Neutrophil (primary cell): ENCODE data around the gene BMP2K.

Experiments used
- H3K27ac ChIP-seq: fragments of 200-600 bp; sonication (generic); 2 replicates; pipeline ENCODE4 v1.5.1; 2016; ENCODE audit warnings: mild to moderate bottlenecking, moderate library complexity
- H3K27me3 ChIP-seq: fragments of 200-600 bp; sonication (generic); 2 replicates; pipeline ENCODE4 v1.6.0; 2016; ENCODE audit warnings: mild to moderate bottlenecking
- H3K36me3 ChIP-seq: fragments of 200-600 bp; sonication (generic); 2 replicates; pipeline ENCODE4 v1.5.1; 2017
- H3K4me1 ChIP-seq, 2 experiments: fragments of 200-600 bp in 1 of 2; sonication (generic) in 1 of 2; 1 replicate in 1 of 2; 2 replicates in 1 of 2; pipeline versions ENCODE4 v1.5.1 to v1.6.1; 2013 to 2016; ENCODE audit warnings: low read depth in 1 of 2, low read length in 1 of 2, mild to moderate bottlenecking in 1 of 2, moderate library complexity in 1 of 2; ENCODE audit not compliant: control insufficient read depth in 1 of 2, insufficient read depth in 1 of 2
- H3K4me3 ChIP-seq, 2 experiments: fragments of 200-600 bp in 1 of 2; sonication (generic) in 1 of 2; 1 replicate in 1 of 2; 2 replicates in 1 of 2; pipeline ENCODE4 v1.5.1; 2013 to 2016; ENCODE audit warnings: low read depth in 1 of 2, low read length in 1 of 2, mild to moderate bottlenecking in 1 of 2, moderate library complexity in 1 of 2
- H3K9me3 ChIP-seq: fragments of 200-600 bp; sonication (generic); 2 replicates; pipeline ENCODE4 v1.5.1; 2016
- TF ChIP-seq, protein P1 (sequence below): fragments of 200-600 bp; sonication (generic); IDR thresholded peaks from 2 replicates; pipeline ENCODE4 v1.5.1; 2016; ENCODE audit warnings: antibody characterized with exemption

BMP2K gene

GRCh38 chr4:78845472-78845871, 69.3 kb downstream of the BMP2K start:
- TF ChIP-seq, protein P1, sequence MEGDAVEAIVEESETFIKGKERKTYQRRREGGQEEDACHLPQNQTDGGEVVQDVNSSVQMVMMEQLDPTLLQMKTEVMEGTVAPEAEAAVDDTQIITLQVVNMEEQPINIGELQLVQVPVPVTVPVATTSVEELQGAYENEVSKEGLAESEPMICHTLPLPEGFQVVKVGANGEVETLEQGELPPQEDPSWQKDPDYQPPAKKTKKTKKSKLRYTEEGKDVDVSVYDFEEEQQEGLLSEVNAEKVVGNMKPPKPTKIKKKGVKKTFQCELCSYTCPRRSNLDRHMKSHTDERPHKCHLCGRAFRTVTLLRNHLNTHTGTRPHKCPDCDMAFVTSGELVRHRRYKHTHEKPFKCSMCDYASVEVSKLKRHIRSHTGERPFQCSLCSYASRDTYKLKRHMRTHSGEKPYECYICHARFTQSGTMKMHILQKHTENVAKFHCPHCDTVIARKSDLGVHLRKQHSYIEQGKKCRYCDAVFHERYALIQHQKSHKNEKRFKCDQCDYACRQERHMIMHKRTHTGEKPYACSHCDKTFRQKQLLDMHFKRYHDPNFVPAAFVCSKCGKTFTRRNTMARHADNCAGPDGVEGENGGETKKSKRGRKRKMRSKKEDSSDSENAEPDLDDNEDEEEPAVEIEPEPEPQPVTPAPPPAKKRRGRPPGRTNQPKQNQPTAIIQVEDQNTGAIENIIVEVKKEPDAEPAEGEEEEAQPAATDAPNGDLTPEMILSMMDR = no peak
- H3K27me3 ChIP-seq = no peaks in the 10 kb centered on the region
- H3K9me3 ChIP-seq = no peaks in the 10 kb centered on the region
- H3K4me3 ChIP-seq = no peak overlapping the region
- peaks cover 16% of the 10 kb centered on the region in 2 experiments for H3K4me1 ChIP-seq
- peak overlapping the region; percentile 61 for H3K27ac ChIP-seq
- H3K36me3 ChIP-seq = peaks cover 4% of the 10 kb centered on the region

DNA sequence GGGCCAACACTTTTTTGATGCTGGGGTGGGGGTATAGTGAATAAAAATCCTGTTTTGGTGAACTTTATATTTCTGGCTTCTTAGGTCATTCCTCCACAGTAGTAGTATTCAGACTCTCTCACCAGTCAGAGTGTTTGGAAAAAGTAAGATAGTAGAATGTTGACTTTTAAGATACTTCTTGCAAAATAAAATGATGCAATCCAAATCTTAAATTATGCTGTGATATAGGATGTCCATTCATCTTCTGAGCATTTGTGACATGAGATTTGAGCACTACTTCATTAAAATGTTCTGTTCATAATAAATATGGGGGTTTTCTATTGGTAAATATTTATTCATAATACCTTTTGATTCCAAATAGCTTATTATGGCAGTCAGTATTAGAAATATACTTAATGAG, 70.1 kb downstream of the BMP2K start:
- Histone ChIP-seq H3K27ac (peak overlapping the region; percentile 61), H3K27me3 (no peaks in the 10 kb centered on the region)
- TF ChIP-seq, protein P1 = no peak

GRCh38 chr4:78862314-78862737, 86.2 kb downstream of the BMP2K start:
- peaks cover 47% of the 10 kb centered on the region for H3K36me3 ChIP-seq
- H3K4me1 ChIP-seq = no peaks in the 10 kb centered on the region
- no peaks in the 10 kb centered on the region for H3K27me3 ChIP-seq
- H3K9me3 ChIP-seq = no peaks in the 10 kb centered on the region
- H3K27ac ChIP-seq = no peak overlapping the region
- TF ChIP-seq, protein P1 = no peak
- H3K4me3 ChIP-seq = no peak overlapping the region

More for the DNA sequence above, 70.1 kb downstream of the BMP2K start:
- H3K4me3 ChIP-seq = no peak overlapping the region
- peaks cover 16% of the 10 kb centered on the region in 2 experiments for H3K4me1 ChIP-seq
- H3K9me3 ChIP-seq = no peaks in the 10 kb centered on the region
- H3K36me3 ChIP-seq = peaks cover 6% of the 10 kb centered on the region

DNA sequence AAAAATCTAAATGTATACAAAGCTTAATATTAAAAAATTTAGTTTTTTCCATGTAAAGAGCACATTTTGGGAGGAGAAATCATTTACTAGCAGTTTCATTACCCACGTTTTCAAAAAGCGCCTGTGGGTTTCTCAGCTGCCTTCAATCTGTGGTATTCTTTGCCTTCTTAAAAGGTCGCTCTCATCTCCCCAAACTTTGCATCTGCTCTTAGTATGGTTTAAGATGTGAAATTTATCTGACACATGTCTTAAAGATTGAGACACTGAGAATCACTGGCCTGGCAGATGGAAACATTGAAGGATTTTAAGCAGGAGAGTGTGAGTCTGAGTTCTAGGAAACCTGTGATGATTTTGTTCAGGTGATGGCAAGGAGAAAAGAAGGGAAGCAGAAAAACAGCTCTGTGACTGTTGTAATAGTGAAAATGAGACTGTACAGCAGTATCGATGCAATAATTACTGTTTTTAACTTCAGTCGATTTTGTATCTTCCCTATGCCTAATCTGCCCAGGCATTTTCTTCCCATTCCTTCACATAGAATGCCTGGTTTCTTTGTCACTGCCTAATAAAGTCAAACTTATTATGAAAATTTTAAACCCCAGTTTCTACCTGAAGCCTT, 87.2 kb downstream of the BMP2K start:
- Histone ChIP-seq H3K36me3 (peaks cover 57% of the 10 kb centered on the region), H3K4me3 (no peak overlapping the region), H3K4me1 (no peaks in the 10 kb centered on the region), H3K27me3 (no peaks in the 10 kb centered on the region), H3K27ac (peak overlapping the region; percentile 30), H3K9me3 (no peaks in the 10 kb centered on the region)
- TF ChIP-seq, protein P1 = no peak

DNA sequence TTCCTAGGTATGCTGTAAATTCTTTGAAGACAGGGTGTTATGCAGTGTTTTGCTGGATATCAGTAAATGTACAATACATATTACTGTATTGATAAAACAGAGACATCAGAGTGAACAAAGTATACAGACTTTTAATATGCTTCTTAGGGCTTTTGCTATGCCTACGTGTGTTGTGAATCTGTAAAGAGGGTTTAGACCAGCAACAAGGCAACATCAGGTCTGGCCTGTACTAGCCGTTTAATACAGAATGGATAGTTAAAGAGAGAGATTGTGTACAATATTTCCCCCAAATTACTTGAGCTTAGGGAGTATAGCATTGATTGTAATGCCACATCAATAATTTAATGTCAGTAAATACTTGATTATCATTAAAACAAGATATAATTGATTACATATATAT, 87.8 kb downstream of the BMP2K start:
- no peaks in the 10 kb centered on the region for H3K9me3 ChIP-seq
- TF ChIP-seq, protein P1 = no peak
- no peak overlapping the region for H3K4me3 ChIP-seq
- peak overlapping the region; percentile 30 for H3K27ac ChIP-seq
- peaks cover 63% of the 10 kb centered on the region for H3K36me3 ChIP-seq
- H3K4me1 ChIP-seq = no peaks in the 10 kb centered on the region
- H3K27me3 ChIP-seq = no peaks in the 10 kb centered on the region
